OCI-LY7 (cell line): Measurements from ENCODE around the gene CPEB4. TPM values are rescaled to one million over a fixed set of nuclear protein-coding genes. Genes with fewer than 3 reads are reported as not detected.

Source experiments
- BruUV-seq: library from RNA; stranded (reverse); fragments of 400-500 nt; replicated peaks from 2 replicates; lab custom pipeline; 2021; lab: Mats Ljungman, UMichigan
- CTCF ChIA-PET: fragments of 300-600 bp; sonication (Branson Sonifier 250); formaldehyde crosslinking; loops from one replicate; lab custom pipeline; 2022; ENCODE audit warnings: antibody characterized with exemption; ENCODE audit not compliant: unreplicated experiment; lab: Charles Lee
- POLR2A ChIA-PET: fragments of 300-600 bp; sonication (Branson Sonifier 250); formaldehyde crosslinking; loops from one replicate; lab custom pipeline; 2022; ENCODE audit warnings: antibody characterized with exemption; lab: Charles Lee
- DNase-seq: peaks from one replicate; pipeline ENCODE4 v3.0.0-alpha.2; 2015; ENCODE audit warnings: low spot score
- H2AFZ ChIP-seq: fragments of 200-600 bp; sonication (generic), shearing (Covaris generic); 2 replicates; pipeline ENCODE4 v1.6.1; 2014; ENCODE audit warnings: mild to moderate bottlenecking, antibody characterized with exemption, low read length, moderate library complexity
- H3K27ac ChIP-seq: fragments of 200-600 bp; sonication (generic); 2 replicates; pipeline ENCODE4 v1.5.1; 2014; ENCODE audit warnings: mixed run types, low read depth, mild to moderate bottlenecking, moderate library complexity, low read length, inconsistent platforms; ENCODE audit not compliant: poor library complexity, severe bottlenecking
- H3K36me3 ChIP-seq: fragments of 200-600 bp; sonication (generic); 2 replicates; pipeline ENCODE4 v1.6.1; 2014; ENCODE audit warnings: mild to moderate bottlenecking, antibody characterized with exemption, low read length, moderate library complexity, mixed read lengths; ENCODE audit not compliant: insufficient read depth
- H3K4me1 ChIP-seq: fragments of 200-600 bp; sonication (generic); 2 replicates; pipeline ENCODE4 v1.5.1; 2014; ENCODE audit warnings: mild to moderate bottlenecking, low read length; ENCODE audit not compliant: insufficient read depth, poor library complexity, severe bottlenecking
- H3K4me2 ChIP-seq: fragments of 200-600 bp; sonication (generic); 2 replicates; pipeline ENCODE4 v1.6.1; 2014; ENCODE audit warnings: mild to moderate bottlenecking, low read length
- H3K4me3 ChIP-seq: fragments of 200-600 bp; sonication (generic); 2 replicates; pipeline ENCODE4 v1.5.1; 2014; ENCODE audit warnings: mild to moderate bottlenecking, low read depth, low read length; ENCODE audit not compliant: poor library complexity, severe bottlenecking
- H3K79me2 ChIP-seq: fragments of 200-600 bp; sonication (generic); 2 replicates; pipeline ENCODE4 v1.6.1; 2016; ENCODE audit warnings: low read depth, mild to moderate bottlenecking, low read length, moderate library complexity, mixed read lengths; ENCODE audit not compliant: insufficient read depth
- H3K9me2 ChIP-seq: fragments of 200-600 bp; sonication (generic); 2 replicates; pipeline ENCODE4 v1.6.1; 2016; ENCODE audit warnings: mild to moderate bottlenecking, low read length, mixed read lengths; ENCODE audit not compliant: insufficient read depth
- H3K9me3 ChIP-seq: fragments of 200-600 bp; sonication (generic); 2 replicates; pipeline ENCODE4 v1.6.1; 2014; ENCODE audit warnings: mild to moderate bottlenecking, mixed run types, low read length, mixed read lengths
- H4K20me1 ChIP-seq: fragments of 200-600 bp; sonication (generic); 2 replicates; pipeline ENCODE4 v1.6.1; 2014; ENCODE audit warnings: mild to moderate bottlenecking, antibody characterized with exemption, low read length, moderate library complexity, mixed read lengths; ENCODE audit not compliant: insufficient read depth
- CTCF ChIP-seq: fragments of 200-600 bp; sonication (generic); conservative IDR thresholded peaks from 2 replicates; pipeline ENCODE4 v1.5.1; 2014; ENCODE audit warnings: mild to moderate bottlenecking, antibody characterized with exemption, low read length, moderate library complexity, mixed read lengths
- EZH2phosphoT487 ChIP-seq: fragments of 200-600 bp; sonication (generic); IDR thresholded peaks from 2 replicates; pipeline ENCODE4 v1.6.1; 2018; ENCODE audit warnings: low read depth, borderline replicate concordance, mild to moderate bottlenecking, mixed run types, antibody characterized with exemption, low read length, moderate library complexity, mixed read lengths
- intact Hi-C: fragments of 100-400 bp; cut with micrococcal nuclease; formaldehyde crosslinking; loops from one replicate; pipeline ENCODE4 v1.10.0; 2022; ENCODE audit not compliant: unreplicated experiment
- total RNA-seq, 2 experiments: library from RNA; depleted of rRNA in 1 of 2; stranded (reverse); fragments of >200 nt in 1 of 2; shearing (Covaris generic) in 1 of 2; gene quantifications; 2 replicates each; pipeline ENCODE4 v1.2.3, GENCODE V29; 2014 to 2022

Gene CPEB4
- total RNA-seq, 2 experiments from 2014 or later, result 12.6 to 31.8 TPM

DNA sequence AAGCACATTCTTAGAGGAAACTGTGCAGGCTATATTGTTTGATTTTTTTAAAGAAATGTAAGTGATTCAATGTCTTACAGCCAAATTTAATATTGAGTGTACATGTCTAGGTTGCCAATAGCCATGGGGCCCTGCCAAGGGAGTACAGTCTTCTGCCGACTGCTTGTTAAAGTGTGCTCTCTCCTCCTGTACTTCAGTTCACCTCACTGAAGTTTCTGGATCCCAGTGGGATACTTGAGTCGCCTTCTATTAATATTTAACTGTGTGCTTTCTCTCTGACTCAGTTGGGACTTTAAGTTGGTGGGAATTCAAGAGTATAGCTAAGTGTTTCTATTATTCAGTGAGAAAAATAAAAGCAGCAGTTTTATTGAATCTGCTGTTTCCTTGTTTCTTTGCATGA, 56.4 kb downstream of the CPEB4 start:
- CTCF ChIA-PET, result interaction anchor here (0.6 kb wide), 1 partner anchor 137 kb away, joined by 3 read pairs; no protein-coding TSS in a partner anchor
- TF ChIP-seq EZH2phosphoT487, result no peak
- no peak for TF ChIP-seq CTCF

GRCh38 chr5:173945160-173945559, 57.0 kb downstream of the CPEB4 start:
- Histone ChIP-seq H4K20me1 (no peaks in the 10 kb centered on the region), H2AFZ (no peak overlapping the region), H3K36me3 (peaks cover 59% of the 10 kb centered on the region), H3K9me3 (no peaks in the 10 kb centered on the region), H3K79me2 (peaks cover 6% of the 10 kb centered on the region; the same call in 1 of the 2 replicates), H3K4me2 (no peak overlapping the region), H3K4me1 (no peaks in the 10 kb centered on the region), H3K27ac (no peak overlapping the region), H3K9me2 (no peaks in the 10 kb centered on the region), H3K4me3 (no peak overlapping the region)
- intact Hi-C loops, result no loop called here
- no TSS peak for BruUV-seq
- ChIA-PET POLR2A (no interaction called here), CTCF (interaction anchor here (0.6 kb wide), 1 partner anchor 137 kb away, joined by 3 read pairs; no protein-coding TSS in a partner anchor)
- TF ChIP-seq EZH2phosphoT487 (no peak), CTCF (no peak)
- no peak for DNase-seq

More for the DNA sequence above, 56.4 kb downstream of the CPEB4 start:
- DNase-seq, result no peak
- Histone ChIP-seq H4K20me1 (no peaks in the 10 kb centered on the region), H3K4me2 (no peak overlapping the region), H3K9me3 (no peaks in the 10 kb centered on the region), H3K9me2 (no peaks in the 10 kb centered on the region), H3K79me2 (peaks cover 6% of the 10 kb centered on the region; the same call in 1 of the 2 replicates), H2AFZ (no peak overlapping the region), H3K4me1 (no peaks in the 10 kb centered on the region), H3K36me3 (peaks cover 54% of the 10 kb centered on the region), H3K4me3 (no peak overlapping the region), H3K27ac (no peak overlapping the region)
- POLR2A ChIA-PET, result interaction anchor here (0.7 to 0.9 kb wide), 3 partner anchors 9 to 40 kb away, joined by 4 to 5 read pairs (median 4); no protein-coding TSS in a partner anchor
- intact Hi-C loops, result no loop called here
- BruUV-seq, result no TSS peak

DNA sequence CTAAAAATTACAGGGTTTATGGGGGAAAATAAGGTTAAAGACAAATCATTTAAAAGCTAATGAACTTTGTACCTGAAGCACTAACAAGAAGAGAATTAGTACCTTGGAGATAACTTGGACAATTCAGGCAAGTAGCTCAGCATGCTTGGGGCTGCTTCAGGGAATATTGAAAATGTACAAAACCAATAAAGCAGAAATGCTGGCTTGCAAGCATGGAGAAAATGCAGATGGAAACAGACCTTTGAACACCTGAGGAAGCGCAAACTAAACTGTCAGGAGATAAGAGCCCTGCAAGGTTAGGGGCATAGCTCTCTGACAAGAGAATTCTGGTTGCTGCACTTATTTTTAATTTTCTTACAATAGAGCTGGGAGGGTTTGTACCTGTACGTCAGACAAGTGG, 58.2 kb downstream of the CPEB4 start:
- ChIA-PET POLR2A (interaction anchor here (1.1 to 1.3 kb wide), 4 partner anchors 11 to 23 kb away, joined by 3 read pairs; no protein-coding TSS in a partner anchor), CTCF (interaction anchor here (0.5 kb wide), 1 partner anchor 1519 kb away, joined by 3 read pairs; no protein-coding TSS in a partner anchor)
- H3K4me3 ChIP-seq, result no peak overlapping the region
- no peak overlapping the region for H3K27ac ChIP-seq
- H3K4me1 ChIP-seq, result no peaks in the 10 kb centered on the region
- TF ChIP-seq EZH2phosphoT487 (no peak), CTCF (no peak)
- H3K4me2 ChIP-seq, result no peak overlapping the region
- intact Hi-C loops, result no loop called here
- no TSS peak for BruUV-seq
- no peaks in the 10 kb centered on the region; the same call in 1 of the 2 replicates for H3K79me2 ChIP-seq
- DNase-seq, result no peak
- H3K9me2 ChIP-seq, result no peaks in the 10 kb centered on the region
- no peaks in the 10 kb centered on the region for H3K9me3 ChIP-seq
- H2AFZ ChIP-seq, result no peak overlapping the region
- H3K36me3 ChIP-seq, result peaks cover 68% of the 10 kb centered on the region
- no peaks in the 10 kb centered on the region for H4K20me1 ChIP-seq
